ENCODE results near the gene IGFL4.

IGFL4 gene

GRCh38 chr19:46016426-46017094, 24.2 kb downstream of the IGFL4 start:
- H3K27ac ChIP-seq (ENCODE audit: low read length), result no peak overlapping the region

DNA sequence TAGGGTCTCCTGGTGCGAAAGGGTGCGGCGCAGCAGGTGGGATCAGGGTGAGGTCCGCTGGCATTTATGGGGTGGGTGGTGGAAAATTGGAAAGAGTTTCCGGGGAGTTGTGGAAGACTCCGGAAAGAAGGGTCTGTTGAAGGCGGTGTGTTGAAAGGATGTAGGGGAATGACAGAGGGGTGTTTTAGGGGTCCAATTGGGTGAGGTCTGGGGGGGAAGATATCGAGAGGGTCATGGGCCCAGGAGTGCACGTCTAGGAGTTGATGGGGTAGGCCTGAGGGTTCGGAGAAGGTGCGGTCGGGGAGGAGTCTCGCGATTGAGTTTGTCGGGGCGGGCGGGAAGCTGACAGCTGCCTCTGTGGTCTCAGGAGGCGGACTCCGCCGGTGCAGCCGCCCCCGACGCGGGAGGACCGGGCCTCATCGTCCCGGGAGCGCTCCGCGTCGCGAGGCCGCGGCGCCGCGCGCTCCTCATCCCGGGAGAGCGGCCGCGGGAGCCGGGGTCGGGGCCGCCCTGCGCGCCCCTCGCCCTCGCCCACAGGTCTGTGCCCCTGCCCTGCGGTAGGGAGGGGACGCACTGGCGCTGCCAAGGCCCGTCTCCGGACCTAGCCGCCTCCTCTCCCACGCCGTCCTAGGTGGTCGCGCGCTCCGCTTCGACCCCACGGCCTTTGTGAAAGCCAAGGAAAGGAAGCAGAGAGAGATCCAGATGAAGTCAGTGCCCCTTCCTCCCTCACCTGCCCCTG, 24.9 kb downstream of the IGFL4 start:
- DNase-seq, result peak; percentile 27
- H3K4me1 ChIP-seq (ENCODE audit: low read length), result 0 out of 2 replicates have a peak, but pooled peaks cover 4% of the 10 kb centered on the region
- H3K9ac ChIP-seq (ENCODE audit: low read length), result peak overlapping the region; percentile 32; the same call in 1 of the 2 replicates
- H2AFZ ChIP-seq (ENCODE audit: low read length), result peak overlapping the region; percentile 91
- TF ChIP-seq, protein P1, sequence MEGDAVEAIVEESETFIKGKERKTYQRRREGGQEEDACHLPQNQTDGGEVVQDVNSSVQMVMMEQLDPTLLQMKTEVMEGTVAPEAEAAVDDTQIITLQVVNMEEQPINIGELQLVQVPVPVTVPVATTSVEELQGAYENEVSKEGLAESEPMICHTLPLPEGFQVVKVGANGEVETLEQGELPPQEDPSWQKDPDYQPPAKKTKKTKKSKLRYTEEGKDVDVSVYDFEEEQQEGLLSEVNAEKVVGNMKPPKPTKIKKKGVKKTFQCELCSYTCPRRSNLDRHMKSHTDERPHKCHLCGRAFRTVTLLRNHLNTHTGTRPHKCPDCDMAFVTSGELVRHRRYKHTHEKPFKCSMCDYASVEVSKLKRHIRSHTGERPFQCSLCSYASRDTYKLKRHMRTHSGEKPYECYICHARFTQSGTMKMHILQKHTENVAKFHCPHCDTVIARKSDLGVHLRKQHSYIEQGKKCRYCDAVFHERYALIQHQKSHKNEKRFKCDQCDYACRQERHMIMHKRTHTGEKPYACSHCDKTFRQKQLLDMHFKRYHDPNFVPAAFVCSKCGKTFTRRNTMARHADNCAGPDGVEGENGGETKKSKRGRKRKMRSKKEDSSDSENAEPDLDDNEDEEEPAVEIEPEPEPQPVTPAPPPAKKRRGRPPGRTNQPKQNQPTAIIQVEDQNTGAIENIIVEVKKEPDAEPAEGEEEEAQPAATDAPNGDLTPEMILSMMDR (IDR thresholded peaks at IDR 0.05; ENCODE audit: low read length), result no peak
- no peak for TF ChIP-seq EZH2 (optimal IDR thresholded peaks at IDR 0.05; ENCODE audit: low read depth, low read length)
- TF ChIP-seq EZH2phosphoT487 (IDR thresholded peaks at IDR 0.05; ENCODE audit: low read length), result no peak
- H3K27me3 ChIP-seq (replicated peaks; ENCODE audit: insufficient read depth, low read length), result no peaks in the 10 kb centered on the region
- no peaks in the 10 kb centered on the region for H4K20me1 ChIP-seq (ENCODE audit: insufficient read depth, low read length)
- H3K9me2 ChIP-seq (replicated peaks; ENCODE audit: insufficient read depth, low read length), result no peaks in the 10 kb centered on the region
- H3K9me3 ChIP-seq (replicated peaks; ENCODE audit: insufficient read depth, low read length), result no peaks in the 10 kb centered on the region
- no peak overlapping the region for H3K27ac ChIP-seq (ENCODE audit: low read length)
- no peaks in the 10 kb centered on the region for H3K36me3 ChIP-seq (replicated peaks; ENCODE audit: insufficient read depth, low read length)
- H3K4me2 ChIP-seq (ENCODE audit: low read depth, low read length), result peak overlapping the region; percentile 96
- H3K79me2 ChIP-seq (ENCODE audit: low read length), result no peaks in the 10 kb centered on the region
- H3F3A ChIP-seq (ENCODE audit: insufficient read depth, low read length), result peaks cover 6% of the 10 kb centered on the region
- peak overlapping the region; percentile 83 for H3K4me3 ChIP-seq (ENCODE audit: low read length)

More at GRCh38 chr19:46016426-46017094, 24.2 kb downstream of the IGFL4 start:
- no peaks in the 10 kb centered on the region for H4K20me1 ChIP-seq (ENCODE audit: insufficient read depth, low read length)
- peak; percentile 74 for DNase-seq
- H3K36me3 ChIP-seq (replicated peaks; ENCODE audit: insufficient read depth, low read length), result no peaks in the 10 kb centered on the region
- 0 out of 2 replicates have a peak, but pooled peaks cover 4% of the 10 kb centered on the region for H3K4me1 ChIP-seq (ENCODE audit: low read length)
- no peaks in the 10 kb centered on the region for H3K9me2 ChIP-seq (replicated peaks; ENCODE audit: insufficient read depth, low read length)
- H3F3A ChIP-seq (ENCODE audit: insufficient read depth, low read length), result peaks cover 6% of the 10 kb centered on the region
- H3K79me2 ChIP-seq (ENCODE audit: low read length), result no peaks in the 10 kb centered on the region
- H3K4me3 ChIP-seq (ENCODE audit: low read length), result peak overlapping the region; percentile 83
- peak overlapping the region; percentile 32; the same call in 1 of the 2 replicates for H3K9ac ChIP-seq (ENCODE audit: low read length)
- no peaks in the 10 kb centered on the region for H3K27me3 ChIP-seq (replicated peaks; ENCODE audit: insufficient read depth, low read length)
- TF ChIP-seq, protein P1 (IDR thresholded peaks at IDR 0.05; ENCODE audit: low read length), result peak; percentile 59
- TF ChIP-seq EZH2phosphoT487 (IDR thresholded peaks at IDR 0.05; ENCODE audit: low read length), result no peak
- TF ChIP-seq EZH2 (optimal IDR thresholded peaks at IDR 0.05; ENCODE audit: low read depth, low read length), result no peak
- peak overlapping the region; percentile 96 for H3K4me2 ChIP-seq (ENCODE audit: low read depth, low read length)
- no peaks in the 10 kb centered on the region for H3K9me3 ChIP-seq (replicated peaks; ENCODE audit: insufficient read depth, low read length)
- peak overlapping the region; percentile 91 for H2AFZ ChIP-seq (ENCODE audit: low read length)

DNA sequence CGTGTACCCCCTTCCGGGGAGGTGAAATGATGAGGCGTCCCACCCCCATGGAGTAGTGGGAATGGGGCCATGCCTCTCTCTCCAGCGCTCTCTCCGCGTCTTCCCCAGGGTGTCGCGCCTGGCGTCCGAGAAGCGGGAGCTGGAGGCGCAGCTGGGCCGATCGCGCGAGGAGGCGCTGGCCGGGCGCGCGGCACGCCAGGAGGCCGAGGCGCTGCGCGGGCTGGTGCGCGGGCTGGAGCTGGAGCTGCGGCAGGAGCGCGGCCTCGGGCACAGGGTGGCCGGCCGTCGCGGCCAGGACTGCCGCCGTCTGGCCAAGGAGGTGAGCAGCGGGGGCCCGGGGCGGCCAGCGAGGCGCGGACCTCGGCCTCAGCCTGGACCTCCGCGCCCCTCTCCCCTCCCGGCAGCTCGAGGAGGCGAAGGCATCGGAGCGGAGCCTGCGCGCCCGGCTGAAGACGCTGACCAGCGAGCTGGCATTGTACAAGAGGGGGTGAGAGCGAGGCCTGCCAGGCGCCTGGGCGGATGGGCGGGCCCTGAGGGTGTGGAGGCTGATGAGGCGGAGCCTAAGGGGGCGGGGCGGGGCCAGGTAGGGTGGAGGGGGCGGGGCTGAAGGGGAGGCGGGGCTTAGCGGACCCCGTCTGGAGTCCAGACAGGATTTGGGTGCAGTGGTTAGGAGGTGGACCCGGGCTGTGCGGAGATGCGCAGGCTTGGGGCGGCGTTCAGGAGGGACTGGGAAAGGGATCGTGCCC, 25.7 kb downstream of the IGFL4 start:
- Histone ChIP-seq H3K4me3 (ENCODE audit: low read length) (no peak overlapping the region), H3K27ac (ENCODE audit: low read length) (no peak overlapping the region)

More for the DNA sequence above, 25.7 kb downstream of the IGFL4 start:
- no peaks in the 10 kb centered on the region for H3K36me3 ChIP-seq (replicated peaks; ENCODE audit: insufficient read depth, low read length)
- peaks cover 6% of the 10 kb centered on the region for H3F3A ChIP-seq (ENCODE audit: insufficient read depth, low read length)
- no peaks in the 10 kb centered on the region for H3K27me3 ChIP-seq (replicated peaks; ENCODE audit: insufficient read depth, low read length)
- H3K4me1 ChIP-seq (ENCODE audit: low read length), result 0 out of 2 replicates have a peak, but pooled peaks cover 4% of the 10 kb centered on the region
- H3K9me2 ChIP-seq (replicated peaks; ENCODE audit: insufficient read depth, low read length), result no peaks in the 10 kb centered on the region
- no peaks in the 10 kb centered on the region for H3K79me2 ChIP-seq (ENCODE audit: low read length)
- H3K9me3 ChIP-seq (replicated peaks; ENCODE audit: insufficient read depth, low read length), result no peaks in the 10 kb centered on the region
- no peak overlapping the region for H3K4me2 ChIP-seq (ENCODE audit: low read depth, low read length)
- no peak overlapping the region for H3K9ac ChIP-seq (ENCODE audit: low read length)
- TF ChIP-seq EZH2 (optimal IDR thresholded peaks at IDR 0.05; ENCODE audit: low read depth, low read length) (no peak), EZH2phosphoT487 (IDR thresholded peaks at IDR 0.05; ENCODE audit: low read length) (no peak)
- TF ChIP-seq, protein P1 (IDR thresholded peaks at IDR 0.05; ENCODE audit: low read length), result no peak
- no peak for DNase-seq
- no peaks in the 10 kb centered on the region for H4K20me1 ChIP-seq (ENCODE audit: insufficient read depth, low read length)
- 0 out of 2 replicates have a peak overlapping the region, but pooled peaks have one; percentile 31 for H2AFZ ChIP-seq (ENCODE audit: low read length)

Data from MM.1S (cell line).